ENCODE data around the gene PURB. TPM values are rescaled to one million over a fixed set of nuclear protein-coding genes. Genes with fewer than 3 reads are reported as not detected.

Gene PURB
- total and polyA plus RNA-seq, 7 donors: 4.2 to 40.3 (median 31.4) TPM

- Histone ChIP-seq H3K4me1 (no peaks in the 10 kb centered on the region), H3K36me3 (no peaks in the 10 kb centered on the region), H3K27ac (no peak overlapping the region), H3K27me3 (no peaks in the 10 kb centered on the region), H3K4me3 (no peak overlapping the region), H3K9me3 (no peaks in the 10 kb centered on the region)
- DNase-seq: no peak
- no peak for TF ChIP-seq EP300 (IDR thresholded peaks at IDR 0.05)
- no peak for TF ChIP-seq POLR2A (IDR thresholded peaks at IDR 0.05)
- TF ChIP-seq CTCF (IDR thresholded peaks at IDR 0.05): no peak
- intact Hi-C loops (cut with DNase I): no loop called here
- 79 to 92% methylated on average over 8 of the region's 8 CpGs for WGBS, 2 donors
These were observed 21.6 kb upstream of the PURB start for GRCh38 chr7:44906965-44907364.

- no peak overlapping the region for H3K27ac ChIP-seq
- DNase-seq: no peak
- 88 to 90% methylated on average over 12 of the region's 12 CpGs for WGBS, 2 donors
- H3K4me1 ChIP-seq: no peaks in the 10 kb centered on the region
- no peaks in the 10 kb centered on the region for H3K9me3 ChIP-seq
- H3K4me3 ChIP-seq: no peak overlapping the region
- intact Hi-C loops (cut with DNase I): no loop called here
- H3K36me3 ChIP-seq: no peaks in the 10 kb centered on the region
- TF ChIP-seq POLR2A (IDR thresholded peaks at IDR 0.05): no peak
- no peak for TF ChIP-seq POLR2AphosphoS5 (IDR thresholded peaks at IDR 0.05)
- TF ChIP-seq EP300 (IDR thresholded peaks at IDR 0.05): no peak
- TF ChIP-seq CTCF (IDR thresholded peaks at IDR 0.05): no peak
- H3K27me3 ChIP-seq: no peaks in the 10 kb centered on the region
These were observed 19.8 kb upstream of the PURB start for GRCh38 chr7:44905002-44905635.

GRCh38 chr7:44899443-44899842 is 14.1 kb upstream of the PURB start:
- no peak for DNase-seq

GRCh38 chr7:44898039-44898438 is 12.7 kb upstream of the PURB start:
- no peak for TF ChIP-seq POLR2A (IDR thresholded peaks at IDR 0.05)
- TF ChIP-seq POLR2AphosphoS5 (IDR thresholded peaks at IDR 0.05): no peak
- TF ChIP-seq CTCF (IDR thresholded peaks at IDR 0.05): no peak
- TF ChIP-seq EP300 (IDR thresholded peaks at IDR 0.05): no peak
- H3K9me3 ChIP-seq: no peaks in the 10 kb centered on the region
- intact Hi-C loops (cut with DNase I): no loop called here
- no peak for DNase-seq
- H3K4me3 ChIP-seq: no peak overlapping the region
- no peak overlapping the region for H3K27ac ChIP-seq
- no peaks in the 10 kb centered on the region for H3K27me3 ChIP-seq
- 96 to 97% methylated on average over 4 of the region's 4 CpGs for WGBS, 2 donors
- H3K4me1 ChIP-seq: no peaks in the 10 kb centered on the region
- no peaks in the 10 kb centered on the region for H3K36me3 ChIP-seq

More at GRCh38 chr7:44899443-44899842, 14.1 kb upstream of the PURB start:
- no peak for TF ChIP-seq POLR2A (IDR thresholded peaks at IDR 0.05)
- no peak for TF ChIP-seq POLR2AphosphoS5 (IDR thresholded peaks at IDR 0.05)
- no peak for TF ChIP-seq EP300 (IDR thresholded peaks at IDR 0.05)
- TF ChIP-seq CTCF (IDR thresholded peaks at IDR 0.05): no peak
- intact Hi-C loops (cut with DNase I): no loop called here
- WGBS, 2 donors: 78 to 86% methylated on average over 9 of the region's 9 CpGs
- Histone ChIP-seq H3K4me3 (no peak overlapping the region), H3K4me1 (no peaks in the 10 kb centered on the region), H3K27ac (no peak overlapping the region), H3K27me3 (no peaks in the 10 kb centered on the region), H3K9me3 (no peaks in the 10 kb centered on the region), H3K36me3 (no peaks in the 10 kb centered on the region)

GRCh38 chr7:44897309-44897708 is 12.0 kb upstream of the PURB start:
- no peak for DNase-seq
- no peaks in the 10 kb centered on the region for H3K9me3 ChIP-seq
- 80 to 82% methylated on average over 1 of the region's 1 CpG for WGBS, 2 donors
- H3K27ac ChIP-seq: no peak overlapping the region
- TF ChIP-seq POLR2A (IDR thresholded peaks at IDR 0.05): no peak
- no peak for TF ChIP-seq EP300 (IDR thresholded peaks at IDR 0.05)
- no peak for TF ChIP-seq POLR2AphosphoS5 (IDR thresholded peaks at IDR 0.05)
- no peak for TF ChIP-seq CTCF (IDR thresholded peaks at IDR 0.05)
- no peak overlapping the region for H3K4me3 ChIP-seq
- no peaks in the 10 kb centered on the region for H3K4me1 ChIP-seq
- no peaks in the 10 kb centered on the region for H3K36me3 ChIP-seq
- no peaks in the 10 kb centered on the region for H3K27me3 ChIP-seq
- intact Hi-C loops (cut with DNase I): no loop called here

All from sigmoid colon (tissue), 7 donors.